Transverse colon (tissue), 4 donors: ENCODE data around the gene UNC5A.

Source experiments
- CTCF ChIP-seq, 5 experiments: fragments of 200-600 bp in 3 of 5; fragments of 450-650 bp in 2 of 5; sonication (generic) in 3 of 5; IDR thresholded peaks; 1 replicate in 2 of 5; 2 replicates in 3 of 5; pipeline ENCODE4 v1.5.1; 2016 to 2017; ENCODE audit warnings: antibody characterized with exemption in 5 of 5, inconsistent platforms in 3 of 5, mild to moderate bottlenecking in 2 of 5, moderate library complexity in 1 of 5
- EP300 ChIP-seq: sonication (generic); formaldehyde crosslinking; IDR thresholded peaks from one replicate; pipeline ENCODE4 v1.6.1; 2017; ENCODE audit warnings: antibody characterized with exemption, low read depth
- POLR2AphosphoS5 ChIP-seq, 3 donors: sonication (generic); formaldehyde crosslinking; IDR thresholded peaks; one replicate each; pipeline ENCODE4 v1.6.1; 2016; ENCODE audit warnings: antibody characterized with exemption in 3 of 3

DNA sequence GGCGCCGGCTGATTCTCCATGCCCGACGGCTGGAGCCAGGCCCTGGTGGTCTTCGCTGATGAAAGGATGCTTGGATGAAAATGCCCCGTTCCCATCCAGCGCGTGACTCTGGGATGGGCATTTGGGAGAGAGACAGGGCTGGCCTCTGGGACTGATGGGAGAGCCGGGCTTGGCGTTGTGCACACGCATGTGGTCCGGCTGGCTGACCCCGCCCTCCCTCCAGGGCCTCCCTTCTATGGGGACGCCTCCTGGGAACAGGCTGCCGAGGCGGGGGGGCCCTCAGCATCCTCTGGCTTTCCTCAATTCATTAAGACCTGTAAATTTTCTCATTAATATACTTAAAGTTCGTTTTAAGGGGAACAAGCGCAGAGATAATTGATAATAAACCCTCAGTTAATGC is 36.8 kb downstream of the UNC5A start:
- no peak for TF ChIP-seq CTCF (IDR thresholded peaks at IDR 0.05)
- no peak for TF ChIP-seq POLR2AphosphoS5 (IDR thresholded peaks at IDR 0.05)
- TF ChIP-seq EP300 = no peak
